Sigmoid colon (tissue), 7 donors: ENCODE measurements around the gene ZNF492. TPM values are rescaled to one million over a fixed set of nuclear protein-coding genes. Genes with fewer than 3 reads are reported as not detected.

Source experiments
- DNase-seq: peaks from one replicate; pipeline ENCODE4 v3.0.0-alpha.2; 2019
- H3K27ac ChIP-seq, 4 donors: fragments of 200-600 bp; sonication (generic); one replicate each; pipeline ENCODE4 v1.5.1; 2016 to 2019; ENCODE audit warnings: mild to moderate bottlenecking in 1 of 4
- H3K27me3 ChIP-seq, 3 donors: fragments of 200-600 bp; sonication (generic); one replicate each; pipeline ENCODE4 v1.5.1; 2019; ENCODE audit warnings: mild to moderate bottlenecking in 1 of 3
- H3K36me3 ChIP-seq, 4 donors: fragments of 200-600 bp; sonication (generic); one replicate each; pipeline ENCODE4 v1.5.1; 2016 to 2019
- H3K4me1 ChIP-seq, 4 donors: fragments of 200-600 bp; sonication (generic); one replicate each; pipeline ENCODE4 v1.5.1; 2017 to 2019
- H3K4me3 ChIP-seq, 4 donors: fragments of 200-600 bp; sonication (generic); one replicate each; pipeline ENCODE4 v1.5.1; 2017 to 2019; ENCODE audit warnings: mild to moderate bottlenecking in 2 of 4, moderate library complexity in 1 of 4
- H3K9me3 ChIP-seq, 4 donors: fragments of 200-600 bp in 3 of 4; sonication (generic) in 3 of 4; one replicate each; pipeline versions ENCODE4 v1.5.1 to v1.6.1; 2013 to 2019
- CTCF ChIP-seq, 4 experiments: fragments of 450-650 bp in 3 of 4; fragments of 200-600 bp in 1 of 4; IDR thresholded peaks; one replicate each; pipeline ENCODE4 v1.5.1; 2016 to 2019; ENCODE audit warnings: antibody characterized with exemption in 4 of 4, mild to moderate bottlenecking in 3 of 4, moderate library complexity in 2 of 4
- POLR2A ChIP-seq, 2 donors: fragments of 450-650 bp; IDR thresholded peaks; one replicate each; pipeline ENCODE4 v1.6.1; 2016; ENCODE audit warnings: antibody characterized with exemption in 2 of 2, mild to moderate bottlenecking in 2 of 2, moderate library complexity in 2 of 2
- POLR2AphosphoS5 ChIP-seq, 4 donors: sonication (generic); formaldehyde crosslinking; IDR thresholded peaks; one replicate each; pipeline ENCODE4 v1.6.1; 2017; ENCODE audit warnings: antibody characterized with exemption in 4 of 4
- WGBS, 2 donors: extraction: QIAGEN DNeasy Blood & Tissue Kit; methylation state at CpG; one replicate each; pipeline ENCODE4 v1.1.7; 2013; 5-methylcytosine and 5-hydroxymethylcytosine counted together
- intact Hi-C: fragments of 100-400 bp; cut with DNase I; formaldehyde crosslinking; loops from one replicate; pipeline ENCODE4 v1.15.1; 2023
- polyA plus RNA-seq, 3 donors: library from polyadenylated mRNA; stranded (reverse); fragments of 200-250 nt; gene quantifications; one replicate each; pipeline ENCODE4 v1.2.3, GENCODE V29; 2013
- small RNA-seq, 3 donors: library from RNA; depleted of rRNA; stranded (forward); fragments of <200 nt; gene quantifications; one replicate each; pipeline ENCODE3, GENCODE V24; 2016
- total RNA-seq, 4 donors: library from RNA; depleted of rRNA; stranded (reverse); fragments of >200 nt; gene quantifications; one replicate each; pipeline ENCODE4 v1.1.0, GENCODE V29; 2016
- donor health status: healthy with polysubstance abuse.
- donor health status: Bipolar disorder and iron deficiency.
- donor health status: healthy.

ZNF492 gene
- total and polyA plus RNA-seq, 7 donors: 0.14 to 0.48 (median 0.30) TPM; not detected in 3

GRCh38 chr19:22708983-22709382 is 74.9 kb downstream of the ZNF492 start:
- Histone ChIP-seq H3K27ac (no peak overlapping the region), H3K4me1 (no peaks in the 10 kb centered on the region), H3K4me3 (no peak overlapping the region), H3K9me3 (peaks cover 0 to 5% (median 0%) of the 10 kb centered on the region in 4 donors), H3K36me3 (no peaks in the 10 kb centered on the region), H3K27me3 (no peaks in the 10 kb centered on the region)
- DNase-seq: no peak
- WGBS, 2 donors: 30 to 61% methylated on average over 27 of the region's 27 CpGs
- TF ChIP-seq POLR2A (IDR thresholded peaks at IDR 0.05) (no peak), CTCF (IDR thresholded peaks at IDR 0.05) (no peak), POLR2AphosphoS5 (IDR thresholded peaks at IDR 0.05) (no peak)
- intact Hi-C loops: no loop called here

Small RNA genes within 50 kb of the gene (small RNA-seq; reads per million reads assigned to genes)
- 0 reads per million in 3 donors for gene AC011467.2

Other genes starting within 250 kb of the ZNF492 start
- gene ZNF98, start 212.0 kb upstream of the ZNF492 start, total RNA-seq: 1 to 10 TPM in 3 of 4 donors, not detected in 1; 1.8 to 10.0 (median 3.8) TPM
- under 1 TPM in 1 of 3 donors, not detected in 2; 0.15 TPM for gene ZNF98, start 212.0 kb upstream of the ZNF492 start, polyA plus RNA-seq
- gene ZNF99, start 149.8 kb downstream of the ZNF492 start, total RNA-seq: 1 to 10 TPM in 1 of 4 donors, under 1 TPM in 3; under 0.01 to 1.1 (median 0.07) TPM
- gene ZNF99, start 149.8 kb downstream of the ZNF492 start, polyA plus RNA-seq: under 1 TPM in 1 of 3 donors, not detected in 2; 0.01 TPM
- not detected for gene ZNF723, start 198.0 kb downstream of the ZNF492 start, total RNA-seq
- not detected for gene ZNF723, start 198.0 kb downstream of the ZNF492 start, polyA plus RNA-seq